Body of pancreas (tissue), 4 donors: ENCODE data around the gene SPESP1. TPM values are rescaled to one million over a fixed set of nuclear protein-coding genes. Genes with fewer than 3 reads are reported as not detected.

Source experiments
- ATAC-seq: fragments of 150-250 bp; one replicate; pipeline ENCODE4 v1.9.1; 2016
- DNase-seq, 4 donors: peaks; one replicate each; pipeline ENCODE4 v3.0.0-alpha.2; 2019
- H3K27ac ChIP-seq, 4 donors: fragments of 200-600 bp; sonication (generic); 1 replicate in 3 of 4; 2 replicates in 1 of 4; pipeline versions ENCODE4 v1.5.1 to v1.6.1; 2016 to 2019; ENCODE audit warnings: mild to moderate bottlenecking in 1 of 4, mixed read lengths in 1 of 4, moderate library complexity in 1 of 4
- H3K27me3 ChIP-seq, 2 donors: fragments of 200-600 bp; sonication (generic); one replicate each; pipeline ENCODE4 v1.6.0; 2016; ENCODE audit warnings: mild to moderate bottlenecking in 1 of 2
- H3K36me3 ChIP-seq, 2 donors: fragments of 200-600 bp; sonication (generic); replicated peaks in 1 of 2; 2 replicates each; pipeline ENCODE4 v1.5.1; 2016; ENCODE audit warnings: low read depth in 2 of 2; ENCODE audit not compliant: insufficient read depth in 1 of 2
- H3K4me1 ChIP-seq: fragments of 200-600 bp; sonication (generic); one replicate; pipeline ENCODE4 v1.6.0; 2016
- H3K4me3 ChIP-seq, 2 donors: fragments of 200-600 bp; sonication (generic); 1 replicate in 1 of 2; 2 replicates in 1 of 2; pipeline ENCODE4 v1.5.1; 2016 to 2019
- H3K9me3 ChIP-seq, 3 donors: fragments of 200-600 bp; sonication (generic); 1 replicate in 2 of 3; 2 replicates in 1 of 3; pipeline ENCODE4 v1.5.1; 2016
- CTCF ChIP-seq, 7 experiments: fragments of 450-650 bp in 4 of 7; fragments of 200-600 bp in 3 of 7; sonication (generic) in 3 of 7; IDR thresholded peaks; one replicate each; pipeline ENCODE4 v1.5.1; 2016 to 2019; ENCODE audit warnings: antibody characterized with exemption in 7 of 7
- POLR2A ChIP-seq, 3 donors: fragments of 450-650 bp; IDR thresholded peaks; one replicate each; pipeline ENCODE4 v1.6.1; 2016; ENCODE audit warnings: antibody characterized with exemption in 3 of 3, mild to moderate bottlenecking in 2 of 3
- WGBS, 2 donors: methylation state at CpG; one replicate each; pipeline ENCODE4 v1.1.5; 2017; 5-methylcytosine and 5-hydroxymethylcytosine counted together
- intact Hi-C: fragments of 100-400 bp; cut with DNase I; formaldehyde crosslinking; loops from one replicate; pipeline ENCODE4 v1.15.1; 2023
- total RNA-seq, 2 donors: library from RNA; depleted of rRNA; stranded (reverse); fragments of >200 nt; gene quantifications; one replicate each; pipeline ENCODE4 v1.1.0, GENCODE V29; 2016

Gene SPESP1
- total RNA-seq, 2 donors from 2014 or later: 2.1 TPM; not detected in 1

DNA sequence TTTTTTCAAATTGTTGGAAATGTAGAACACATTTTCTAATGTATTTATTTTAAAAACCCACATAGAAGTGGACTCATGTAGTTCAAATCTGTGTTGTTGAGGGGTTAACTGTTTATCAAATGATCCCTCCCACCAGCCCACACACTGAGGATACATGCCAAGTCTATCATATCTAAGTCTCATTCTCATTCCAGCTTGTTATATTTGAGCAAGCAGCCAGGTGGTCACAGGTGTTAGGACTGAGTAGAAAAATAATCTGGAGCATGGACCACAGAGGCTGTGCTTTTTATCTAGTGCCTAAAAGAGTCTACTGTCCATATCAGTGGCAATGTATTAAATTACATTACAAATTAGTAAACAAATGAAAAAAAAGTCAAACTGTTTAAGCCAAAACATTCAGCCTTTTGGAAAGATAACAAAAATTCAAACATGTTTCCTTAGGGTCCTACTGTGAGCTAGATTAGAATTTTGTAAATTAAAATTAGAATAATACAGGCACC is 20.7 kb upstream of the SPESP1 start:
- ATAC-seq: no peak
- intact Hi-C loops: no loop called here
- TF ChIP-seq POLR2A (IDR thresholded peaks at IDR 0.05) (no peak), CTCF (IDR thresholded peaks at IDR 0.05) (no peak)
- no peak overlapping the region for H3K4me3 ChIP-seq
- no peak overlapping the region for H3K27ac ChIP-seq
- no peaks in the 10 kb centered on the region for H3K9me3 ChIP-seq
- peaks cover 7% of the 10 kb centered on the region for H3K4me1 ChIP-seq
- DNase-seq: no peak
- H3K36me3 ChIP-seq: no peaks in the 10 kb centered on the region
- H3K27me3 ChIP-seq: no peaks in the 10 kb centered on the region

DNA sequence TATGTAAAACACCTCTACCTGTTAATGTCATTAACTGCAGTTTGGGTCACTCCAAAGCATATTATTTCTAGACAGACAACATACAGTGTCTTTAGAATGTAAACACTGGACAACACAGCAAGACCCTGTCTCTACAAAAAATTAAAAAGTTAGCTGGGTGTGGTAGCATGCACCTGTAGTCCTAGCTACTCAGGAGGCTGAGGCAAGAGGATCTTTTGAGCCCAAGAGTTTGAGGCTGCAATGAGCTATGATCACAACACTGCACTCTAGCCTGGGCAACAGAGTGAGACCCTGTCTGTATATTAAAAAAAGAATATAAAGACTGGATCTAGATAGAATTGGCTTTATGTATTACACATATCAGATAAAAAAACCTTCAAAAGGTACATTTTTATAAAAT is 20.0 kb upstream of the SPESP1 start:
- Histone ChIP-seq H3K4me3 (no peak overlapping the region), H3K36me3 (no peaks in the 10 kb centered on the region), H3K9me3 (no peaks in the 10 kb centered on the region), H3K4me1 (peaks cover 7% of the 10 kb centered on the region), H3K27ac (no peak overlapping the region), H3K27me3 (no peaks in the 10 kb centered on the region)
- intact Hi-C loops: no loop called here
- DNase-seq (no peak), ATAC-seq (no peak)
- no peak for TF ChIP-seq POLR2A (IDR thresholded peaks at IDR 0.05)
- TF ChIP-seq CTCF (IDR thresholded peaks at IDR 0.05): no peak

DNA sequence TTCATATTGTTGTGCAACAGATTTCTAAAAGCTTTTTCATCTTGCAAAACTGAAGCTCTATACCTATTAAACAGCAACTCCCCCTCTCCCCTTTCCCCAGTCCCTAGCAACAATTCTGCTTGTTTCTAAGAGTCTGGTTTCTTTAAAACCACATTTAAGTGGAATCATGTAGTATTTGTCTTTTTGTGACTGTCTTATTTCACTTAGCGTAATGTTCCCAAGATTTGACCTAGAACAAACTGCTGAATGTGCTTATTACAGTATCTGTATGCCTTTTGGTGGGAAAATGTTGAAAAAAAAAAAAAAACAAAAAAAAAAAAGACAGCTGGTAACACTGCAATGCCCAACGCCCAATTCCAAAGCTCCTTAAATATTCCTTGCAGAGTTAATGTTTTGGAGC is 19.5 kb upstream of the SPESP1 start:
- no peak for ATAC-seq
- DNase-seq: no peak
- Histone ChIP-seq H3K4me3 (no peak overlapping the region), H3K27ac (no peak overlapping the region), H3K27me3 (no peaks in the 10 kb centered on the region), H3K4me1 (peaks cover 7% of the 10 kb centered on the region), H3K36me3 (no peaks in the 10 kb centered on the region), H3K9me3 (no peaks in the 10 kb centered on the region)
- WGBS, 2 donors: 72 to 82% methylated on average over 2 of the region's 2 CpGs
- intact Hi-C loops: no loop called here
- TF ChIP-seq CTCF (IDR thresholded peaks at IDR 0.05): no peak
- no peak for TF ChIP-seq POLR2A (IDR thresholded peaks at IDR 0.05)

GRCh38 chr15:68921926-68922325 is 8.4 kb upstream of the SPESP1 start:
- H3K4me3 ChIP-seq: no peak overlapping the region
- intact Hi-C loops: no loop called here

More at GRCh38 chr15:68921926-68922325, 8.4 kb upstream of the SPESP1 start:
- TF ChIP-seq CTCF (IDR thresholded peaks at IDR 0.05): no peak
- TF ChIP-seq POLR2A (IDR thresholded peaks at IDR 0.05): no peak
- Histone ChIP-seq H3K27me3 (no peaks in the 10 kb centered on the region), H3K9me3 (no peaks in the 10 kb centered on the region), H3K27ac (no peak overlapping the region), H3K36me3 (no peaks in the 10 kb centered on the region), H3K4me1 (no peaks in the 10 kb centered on the region)
- 0% methylated on average over 1 of the region's 1 CpG for WGBS, 2 donors
- no peak for DNase-seq
- no peak for ATAC-seq
